Activated T-cell treated with anti-CD3 and anti-CD28 coated beads, Interleukin-2, amount 50 U/mL, for 72 hours (primary cell): ENCODE measurements around the gene ADSS1. TPM values are rescaled to one million over a fixed set of nuclear protein-coding genes. Genes with fewer than 3 reads are reported as not detected.

Experiments used
- ATAC-seq, 2 donors: fragments of 150-1000 bp; cut with Tn5 transposase; replicated peaks in 1 of 2; 2 replicates each; pipeline ENCODE4 v1.10.0; 2021; ENCODE audit warnings: moderate library complexity in 2 of 2, mild to moderate bottlenecking in 1 of 2
- DNase-seq, 2 donors: peaks; one replicate each; pipeline ENCODE4 v3.0.0; 2021 to 2022; ENCODE audit warnings: mixed read lengths in 1 of 2
- H3K27ac Mint-ChIP-seq: one replicate; pipeline ENCODE4 v1.8.0; 2022; ENCODE audit warnings: mild to moderate bottlenecking, moderate library complexity, mixed read lengths
- H3K27me3 Mint-ChIP-seq: one replicate; pipeline ENCODE4 v1.8.0; 2022; ENCODE audit warnings: low read depth, mixed read lengths
- H3K36me3 Mint-ChIP-seq, 2 donors: one replicate each; pipeline ENCODE4 v1.8.0; 2022; ENCODE audit warnings: mixed read lengths in 2 of 2, mild to moderate bottlenecking in 1 of 2; ENCODE audit not compliant: insufficient read depth in 2 of 2
- H3K4me1 Mint-ChIP-seq: one replicate; pipeline ENCODE4 v1.8.0; 2022; ENCODE audit warnings: low read depth, mixed read lengths
- H3K4me3 Mint-ChIP-seq, 2 donors: one replicate each; pipeline ENCODE4 v1.8.0; 2022; ENCODE audit warnings: mild to moderate bottlenecking in 2 of 2, mixed read lengths in 2 of 2, moderate library complexity in 2 of 2
- H3K9me3 Mint-ChIP-seq, 2 donors: one replicate each; pipeline ENCODE4 v1.8.0; 2022; ENCODE audit warnings: mixed read lengths in 2 of 2
- total RNA-seq, 2 donors: library from RNA; stranded (reverse); gene quantifications; one replicate each; pipeline ENCODE4 v1.2.3, GENCODE V29; 2022

The ADSS1 gene
- total RNA-seq, 2 donors from 2014 or later = 4.6 to 6.1 TPM

DNA sequence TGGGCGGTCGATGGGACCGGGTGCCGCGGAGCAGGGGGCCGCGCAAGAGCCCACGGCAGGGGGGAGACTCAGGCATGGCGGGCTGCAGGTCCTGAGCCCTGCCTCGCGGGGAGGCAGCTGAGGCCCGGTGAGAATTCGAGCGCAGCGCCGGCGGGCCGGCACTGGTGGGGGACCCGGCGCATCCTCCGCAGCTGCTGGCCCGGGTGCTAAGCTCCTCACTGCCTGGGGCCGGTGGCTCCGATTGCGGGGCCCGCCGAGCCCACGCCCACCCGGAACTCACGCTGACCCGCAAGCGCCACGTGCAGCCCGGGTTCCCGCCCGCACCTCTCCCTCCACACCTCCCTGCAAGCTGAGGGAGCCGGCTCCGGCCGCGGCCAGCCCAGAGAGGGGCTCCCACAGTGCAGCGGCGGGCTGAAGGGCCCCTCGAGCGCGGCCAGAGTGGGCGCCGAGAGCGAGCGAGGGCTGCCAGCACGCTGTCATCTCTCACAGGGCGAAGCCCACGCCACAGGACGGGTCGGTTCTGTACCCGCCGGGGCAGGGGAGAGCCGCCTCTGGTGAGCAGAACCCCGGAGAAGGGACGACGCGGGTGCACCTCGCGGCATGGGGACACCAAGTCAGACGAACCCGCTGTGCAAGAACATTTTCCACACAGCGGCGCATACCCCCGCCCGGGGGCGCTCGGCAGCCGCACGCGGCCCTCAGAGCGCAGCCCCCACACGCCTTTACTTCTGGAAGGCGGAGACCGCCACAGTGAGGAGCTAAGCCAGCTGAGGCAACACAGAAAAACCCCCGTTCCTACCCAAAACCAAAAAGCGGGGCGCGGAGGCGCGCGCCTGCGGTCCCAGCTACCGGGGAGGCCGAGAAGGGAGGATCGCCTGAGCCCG, 27.8 kb downstream of the ADSS1 start:
- ATAC-seq (no peak), DNase-seq (no peak)
- peaks cover 31% of the 10 kb centered on the region for H3K4me1 Mint-ChIP-seq
- peaks cover 0 to 2% of the 10 kb centered on the region in 2 donors for H3K36me3 Mint-ChIP-seq
- H3K4me3 Mint-ChIP-seq = peak overlapping the region; percentile 91 to 96
- no peaks in the 10 kb centered on the region for H3K9me3 Mint-ChIP-seq
- peak overlapping the region; percentile 72 for H3K27ac Mint-ChIP-seq
- H3K27me3 Mint-ChIP-seq = no peaks in the 10 kb centered on the region

DNA sequence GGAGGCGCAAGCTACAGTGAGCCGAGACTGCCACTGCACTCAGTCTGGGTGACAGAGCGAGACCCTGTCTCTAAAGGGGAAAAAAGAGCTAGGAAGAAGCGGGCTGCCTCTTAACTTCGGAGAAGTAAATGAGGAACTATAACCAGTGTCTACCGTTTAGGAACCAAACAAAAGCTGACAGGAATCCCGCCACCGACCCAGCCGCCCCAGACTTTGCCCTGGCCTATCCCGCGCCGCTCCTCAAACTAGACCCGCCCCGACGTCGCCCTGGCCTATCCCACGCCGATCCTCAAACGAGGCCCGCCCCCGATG, 28.4 kb downstream of the ADSS1 start:
- ATAC-seq (peak; percentile 4 to 5), DNase-seq (no peak)
- Mint-ChIP-seq H3K4me1 (peaks cover 37% of the 10 kb centered on the region), H3K27ac (peak overlapping the region; percentile 72), H3K27me3 (no peaks in the 10 kb centered on the region), H3K4me3 (peak overlapping the region; percentile 91 to 96), H3K36me3 (peaks cover 0 to 2% of the 10 kb centered on the region in 2 donors), H3K9me3 (no peaks in the 10 kb centered on the region)

DNA sequence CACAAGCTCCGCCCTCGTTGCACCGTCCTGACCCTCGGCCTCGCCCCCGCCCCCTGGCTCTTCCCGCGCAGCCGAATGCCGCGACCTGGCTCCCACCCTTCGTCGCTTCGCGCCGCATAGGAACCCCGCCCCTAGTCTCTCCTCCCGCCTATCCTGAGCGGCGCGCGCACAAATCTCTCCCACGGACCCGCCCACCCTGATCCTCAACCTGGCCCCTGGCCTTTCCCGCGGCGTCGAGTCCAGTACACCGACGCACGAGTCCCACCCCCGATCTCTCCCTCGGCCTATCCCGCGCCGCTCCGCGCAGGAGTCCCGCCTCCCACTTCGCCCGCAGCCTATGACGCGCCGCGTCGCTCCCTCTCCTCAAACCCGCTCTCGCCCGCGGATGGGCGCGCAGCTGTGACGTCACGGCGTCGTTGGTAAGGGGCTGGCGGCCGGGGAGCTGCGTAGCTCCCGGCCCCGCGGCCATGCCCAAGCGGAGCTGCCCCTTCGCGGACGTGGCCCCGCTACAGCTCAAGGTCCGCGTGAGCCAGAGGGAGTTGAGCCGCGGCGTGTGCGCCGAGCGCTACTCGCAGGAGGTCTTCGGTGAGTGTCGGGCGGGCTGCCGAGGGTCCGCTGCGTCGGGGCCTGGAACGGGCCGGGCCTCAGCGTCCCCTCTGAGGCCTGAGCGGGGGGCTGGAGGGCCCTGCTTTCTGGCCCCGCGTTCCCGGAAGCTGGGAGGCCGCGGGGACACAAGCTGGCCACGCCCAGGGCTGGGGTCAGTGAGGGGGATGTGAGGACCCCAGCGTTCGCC, 28.9 kb downstream of the ADSS1 start, which contains the start of gene SIVA1:
SIVA1 (plus strand) TSS at position 413 of the 793 bp plus-strand sequence; CDS start at position 468, 55 bp downstream.
- ATAC-seq (peak; percentile 92), DNase-seq (peak; percentile 100)
- H3K27me3 Mint-ChIP-seq = no peaks in the 10 kb centered on the region
- peaks cover 0 to 2% of the 10 kb centered on the region in 2 donors for H3K36me3 Mint-ChIP-seq
- peak within 1 kb of the TSS; percentile 91 to 96 for H3K4me3 Mint-ChIP-seq
- H3K9me3 Mint-ChIP-seq = no peaks in the 10 kb centered on the region
- peak within 1 kb of the TSS; percentile 72 for H3K27ac Mint-ChIP-seq
- H3K4me1 Mint-ChIP-seq = peaks cover 38% of the 10 kb centered on the region

DNA sequence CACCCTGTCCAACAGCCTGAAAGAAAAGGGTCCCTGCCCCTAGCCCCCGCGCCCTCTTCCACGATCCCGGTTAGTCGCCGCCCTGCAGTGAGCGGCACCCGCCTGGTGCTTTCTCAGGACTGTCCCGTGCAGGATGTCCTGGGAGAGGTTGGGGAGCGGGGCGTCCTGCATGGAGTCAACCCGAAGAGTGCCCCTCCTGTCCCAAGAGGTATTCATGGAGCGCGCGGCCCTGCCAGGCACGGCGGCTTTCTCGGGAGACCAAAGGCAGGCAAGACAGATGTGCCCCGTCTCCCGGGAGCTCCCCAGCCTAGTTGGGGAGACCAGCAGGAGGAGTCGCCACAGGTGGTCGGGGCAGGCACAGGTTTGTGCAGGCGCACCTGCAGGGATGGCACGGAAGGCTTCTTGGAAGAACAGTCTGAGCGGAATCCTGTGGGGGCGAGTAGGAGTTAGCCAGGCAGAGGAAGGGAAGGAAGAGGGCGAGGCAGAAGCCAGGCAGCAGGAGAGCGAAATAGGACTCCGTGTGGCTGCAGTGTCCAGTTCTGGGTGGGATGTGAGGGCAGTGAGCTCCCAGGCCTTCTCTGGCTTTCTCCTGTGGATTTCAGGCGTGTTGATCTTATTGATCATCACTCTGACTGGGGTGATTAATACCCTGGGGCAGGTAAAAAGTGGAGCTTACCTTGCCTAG, 29.6 kb downstream of the ADSS1 start:
- Mint-ChIP-seq H3K27me3 (no peaks in the 10 kb centered on the region), H3K4me1 (peaks cover 38% of the 10 kb centered on the region), H3K27ac (peak overlapping the region; percentile 59), H3K36me3 (peaks cover 0 to 2% of the 10 kb centered on the region in 2 donors), H3K9me3 (no peaks in the 10 kb centered on the region), H3K4me3 (peak overlapping the region; percentile 91 to 96)
- DNase-seq = peak in 1 of 2 donors; percentile 26
- ATAC-seq = no peak

DNA sequence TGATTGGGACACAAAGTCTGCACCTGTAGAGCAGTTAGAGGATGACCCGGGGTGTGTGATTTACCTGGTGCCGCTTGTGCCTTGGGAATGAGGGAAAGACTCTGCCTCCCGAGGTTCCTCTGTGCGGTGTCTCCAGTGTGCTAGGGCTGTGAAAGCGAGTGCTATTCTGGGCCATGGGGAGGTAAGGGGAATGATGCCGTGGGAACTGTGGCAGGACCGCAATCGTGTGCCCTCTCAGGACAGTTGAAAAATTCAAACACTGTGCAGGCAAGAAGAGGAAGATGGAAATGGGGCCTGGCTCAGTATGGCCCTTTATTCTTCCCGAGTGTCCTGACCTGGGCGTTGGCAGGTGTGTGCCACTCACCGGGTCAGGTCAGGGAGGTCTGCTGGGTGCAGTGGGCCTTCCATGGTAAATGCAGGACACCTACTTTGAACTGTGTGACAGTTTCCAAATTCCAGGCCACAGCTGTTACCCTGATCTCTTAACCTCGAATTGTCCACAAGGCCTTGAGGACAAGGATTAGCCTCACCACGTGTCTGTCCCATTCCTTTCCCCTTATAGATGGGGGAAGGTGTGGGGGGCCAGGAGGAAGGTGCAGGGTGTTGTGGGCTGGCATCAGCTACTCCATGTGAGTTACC, 30.3 kb downstream of the ADSS1 start:
- H3K36me3 Mint-ChIP-seq = peaks cover 0 to 2% of the 10 kb centered on the region in 2 donors
- H3K4me1 Mint-ChIP-seq = peaks cover 38% of the 10 kb centered on the region
- H3K4me3 Mint-ChIP-seq = peak overlapping the region; percentile 91 to 96
- H3K27me3 Mint-ChIP-seq = no peaks in the 10 kb centered on the region
- no peak for DNase-seq
- ATAC-seq = no peak
- H3K27ac Mint-ChIP-seq = peak overlapping the region; percentile 55
- no peaks in the 10 kb centered on the region for H3K9me3 Mint-ChIP-seq

DNA sequence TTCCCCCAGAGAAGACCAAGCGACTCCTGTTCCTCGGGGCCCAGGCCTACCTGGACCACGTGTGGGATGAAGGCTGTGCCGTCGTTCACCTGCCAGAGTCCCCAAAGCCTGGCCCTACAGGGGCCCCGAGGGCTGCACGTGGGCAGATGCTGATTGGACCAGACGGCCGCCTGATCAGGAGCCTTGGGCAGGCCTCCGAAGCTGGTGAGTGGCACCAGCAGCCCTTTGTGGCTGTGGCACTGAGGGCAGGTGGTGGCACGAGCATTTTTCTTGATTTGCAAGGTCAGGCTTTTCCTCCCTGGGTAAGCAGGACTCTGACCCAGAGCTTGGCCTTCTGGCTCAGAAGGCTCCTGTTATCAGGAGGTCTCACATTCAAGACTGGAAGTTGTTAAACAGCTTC, 31.6 kb downstream of the ADSS1 start:
- peaks cover 38% of the 10 kb centered on the region for H3K4me1 Mint-ChIP-seq
- no peaks in the 10 kb centered on the region for H3K9me3 Mint-ChIP-seq
- DNase-seq (no peak), ATAC-seq (no peak)
- no peak overlapping the region for H3K27ac Mint-ChIP-seq
- peaks cover 0 to 2% of the 10 kb centered on the region in 2 donors for H3K36me3 Mint-ChIP-seq
- H3K4me3 Mint-ChIP-seq = no peak overlapping the region
- no peaks in the 10 kb centered on the region for H3K27me3 Mint-ChIP-seq

DNA sequence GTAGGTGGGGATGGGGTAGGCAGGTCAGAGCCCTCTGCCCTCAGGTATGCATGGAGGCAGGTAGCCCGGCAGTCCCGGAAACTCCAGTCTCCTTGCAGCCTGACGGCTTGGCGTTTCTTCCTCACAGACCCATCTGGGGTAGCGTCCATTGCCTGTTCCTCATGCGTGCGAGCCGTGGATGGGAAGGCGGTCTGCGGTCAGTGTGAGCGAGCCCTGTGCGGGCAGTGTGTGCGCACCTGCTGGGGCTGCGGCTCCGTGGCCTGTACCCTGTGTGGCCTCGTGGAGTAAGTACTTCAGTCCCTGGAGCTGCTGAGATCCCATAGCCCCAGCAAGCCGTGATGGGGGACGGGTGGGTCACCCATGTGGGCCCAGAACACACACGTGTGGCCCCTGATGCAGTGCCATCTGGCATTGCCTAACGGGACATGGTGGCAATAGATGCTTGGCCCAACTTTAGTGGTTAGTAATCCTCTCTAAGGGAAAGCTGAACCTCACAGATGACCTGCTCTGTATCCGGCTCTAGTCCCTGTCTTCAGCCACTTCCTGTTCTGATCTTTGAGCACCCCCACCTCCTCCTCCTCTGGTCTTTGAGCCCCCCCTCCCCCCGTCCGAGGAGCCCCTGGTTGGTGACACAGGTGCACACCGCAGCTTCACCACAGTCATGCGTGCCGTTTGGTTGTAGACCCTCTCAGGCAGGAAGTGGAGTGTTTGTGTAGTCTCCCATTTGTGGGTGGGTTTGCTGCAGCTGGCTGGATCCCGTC, 32.6 kb downstream of the ADSS1 start:
- Mint-ChIP-seq H3K4me3 (no peak overlapping the region), H3K27ac (no peak overlapping the region), H3K9me3 (no peaks in the 10 kb centered on the region), H3K27me3 (no peaks in the 10 kb centered on the region), H3K36me3 (peaks cover 2 to 3% of the 10 kb centered on the region in 2 donors), H3K4me1 (peaks cover 38% of the 10 kb centered on the region)
- DNase-seq (no peak), ATAC-seq (no peak)

DNA sequence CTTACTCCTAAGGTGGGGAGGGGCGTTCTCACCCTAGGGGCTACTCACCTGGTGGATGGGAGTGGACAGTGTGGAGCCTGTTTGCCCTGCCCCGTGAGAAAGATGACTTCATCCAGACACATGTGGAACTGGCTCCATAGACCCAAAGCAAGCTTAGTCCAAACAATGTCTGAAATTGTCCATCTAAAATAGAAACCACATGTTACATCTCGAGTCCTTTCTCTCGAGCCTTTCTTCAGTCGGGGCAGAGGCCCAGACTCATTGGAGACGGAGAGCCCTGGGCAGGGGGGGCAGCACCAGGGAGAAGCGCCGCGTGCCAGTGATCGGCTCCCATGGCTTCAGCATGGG, 33.2 kb downstream of the ADSS1 start:
- no peak for ATAC-seq
- Mint-ChIP-seq H3K36me3 (peaks cover 3 to 4% of the 10 kb centered on the region in 2 donors), H3K27ac (no peak overlapping the region), H3K9me3 (no peaks in the 10 kb centered on the region), H3K27me3 (no peaks in the 10 kb centered on the region), H3K4me3 (no peak overlapping the region), H3K4me1 (peaks cover 38% of the 10 kb centered on the region)
- no peak for DNase-seq

DNA sequence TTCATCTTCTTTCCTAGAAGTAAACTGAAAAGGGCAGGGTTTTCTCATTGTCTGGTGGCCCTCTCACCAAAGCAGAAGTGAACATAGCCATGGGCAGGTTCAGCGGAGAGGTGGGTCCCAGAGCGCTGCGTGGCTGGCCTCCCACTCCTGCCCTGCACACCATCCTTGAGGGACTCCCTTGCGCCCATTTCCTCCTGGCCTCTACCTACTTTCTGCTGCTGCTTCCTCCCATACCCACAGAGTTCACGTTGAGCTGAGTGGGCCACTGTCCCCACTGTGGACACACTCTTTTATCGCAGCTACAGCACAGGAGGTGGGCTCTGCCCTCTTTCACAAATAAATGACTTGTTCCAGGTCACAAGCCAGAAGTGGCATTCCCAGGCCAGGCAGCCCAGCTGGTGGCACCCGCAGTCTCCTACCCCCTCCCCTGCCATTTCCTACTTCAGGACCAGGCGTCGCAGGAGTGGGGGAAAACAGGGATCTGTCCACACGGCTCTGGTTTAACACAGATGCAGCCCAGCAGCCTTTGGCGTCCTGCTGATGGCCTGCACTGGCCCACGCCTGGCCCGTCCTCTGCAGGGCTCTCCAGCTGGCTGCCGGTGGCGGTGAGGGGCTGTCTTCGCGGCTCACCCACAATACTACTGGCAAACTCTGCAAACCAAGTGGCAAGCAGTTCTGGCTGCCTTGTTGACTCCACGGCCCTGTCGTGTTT, 33.8 kb downstream of the ADSS1 start:
- Mint-ChIP-seq H3K27me3 (no peaks in the 10 kb centered on the region), H3K36me3 (peaks cover 3 to 5% of the 10 kb centered on the region in 2 donors), H3K9me3 (no peaks in the 10 kb centered on the region), H3K4me3 (no peak overlapping the region), H3K27ac (no peak overlapping the region), H3K4me1 (peaks cover 38% of the 10 kb centered on the region)
- ATAC-seq (no peak), DNase-seq (no peak)

DNA sequence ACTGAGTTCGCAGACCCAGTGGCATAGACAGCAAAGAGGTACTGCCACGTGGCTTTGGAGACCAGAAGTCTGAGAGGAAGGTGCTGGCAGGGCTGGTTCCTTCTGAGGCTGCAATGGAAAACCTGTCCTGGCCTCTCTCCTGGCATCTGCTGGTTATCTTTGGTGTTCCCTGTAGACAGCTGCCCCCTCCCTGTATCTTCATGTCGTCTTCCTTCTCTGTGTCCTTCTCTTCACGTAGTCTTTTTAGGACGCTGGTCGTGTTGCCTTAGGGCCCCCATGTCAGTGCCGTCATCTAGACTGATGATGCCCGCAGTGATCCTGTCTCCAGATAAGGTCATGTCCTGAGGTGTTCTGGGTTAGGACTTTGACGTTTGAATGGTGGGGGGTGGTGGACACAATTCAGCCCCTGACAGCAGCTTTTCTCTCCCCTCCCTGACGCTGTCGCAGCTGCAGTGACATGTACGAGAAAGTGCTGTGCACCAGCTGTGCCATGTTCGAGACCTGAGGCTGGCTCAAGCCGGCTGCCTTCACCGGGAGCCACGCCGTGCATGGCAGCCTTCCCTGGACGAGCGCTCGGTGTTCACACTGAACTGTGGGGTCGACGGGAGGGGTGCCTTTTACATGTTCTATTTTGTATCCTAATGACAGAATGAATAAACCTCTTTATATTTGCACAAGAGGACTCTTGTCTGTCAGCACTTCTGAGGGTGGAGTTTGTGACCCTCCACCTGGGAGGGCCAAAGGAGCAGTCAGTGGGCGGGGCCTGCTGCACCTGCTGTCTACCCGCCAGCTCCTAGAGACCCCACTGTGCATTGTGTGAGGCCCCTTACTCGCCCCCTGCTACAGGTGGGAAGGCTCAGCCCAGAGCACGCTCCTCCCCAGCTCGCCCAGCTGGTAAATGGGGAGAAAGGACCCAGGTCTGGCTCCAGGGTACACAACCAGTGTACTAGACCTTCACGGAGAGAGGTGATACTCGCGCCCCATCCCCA, 35.2 kb downstream of the ADSS1 start:
- no peak for ATAC-seq
- H3K9me3 Mint-ChIP-seq = no peaks in the 10 kb centered on the region
- H3K4me3 Mint-ChIP-seq = no peak overlapping the region
- H3K36me3 Mint-ChIP-seq = peaks cover 2 to 3% of the 10 kb centered on the region in 2 donors
- DNase-seq = no peak
- H3K27ac Mint-ChIP-seq = no peak overlapping the region
- peaks cover 29% of the 10 kb centered on the region for H3K4me1 Mint-ChIP-seq
- H3K27me3 Mint-ChIP-seq = no peaks in the 10 kb centered on the region

DNA sequence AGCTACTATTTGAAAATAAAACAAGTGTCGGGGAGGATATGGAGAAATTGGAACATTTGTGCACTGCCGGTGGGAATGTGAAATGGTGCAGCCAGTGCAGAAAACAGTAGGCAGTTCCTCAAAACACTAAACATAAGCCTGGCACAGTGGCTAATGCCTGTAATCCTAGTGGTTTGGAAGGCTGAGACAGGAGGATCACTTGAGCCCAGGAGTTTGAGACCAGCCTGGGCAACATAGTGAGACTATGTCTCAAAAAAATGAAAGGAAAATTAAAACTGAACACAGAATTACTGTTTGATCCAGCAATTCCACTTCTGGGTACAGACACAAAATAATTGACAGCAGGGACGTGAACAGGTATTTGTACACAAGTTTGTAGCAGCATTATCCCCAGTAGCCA, 41.5 kb downstream of the ADSS1 start:
- H3K9me3 Mint-ChIP-seq = peaks cover 0 to 1% of the 10 kb centered on the region in 2 donors
- no peaks in the 10 kb centered on the region for H3K27me3 Mint-ChIP-seq
- no peak for DNase-seq
- no peak for ATAC-seq
- H3K36me3 Mint-ChIP-seq = peaks cover 2 to 3% of the 10 kb centered on the region in 2 donors
- H3K27ac Mint-ChIP-seq = no peak overlapping the region
- H3K4me1 Mint-ChIP-seq = peaks cover 8% of the 10 kb centered on the region
- H3K4me3 Mint-ChIP-seq = no peak overlapping the region
